ENCODE results near the gene DRD3.

Gene DRD3

GRCh38 chr3:114157321-114157720 is 21.5 kb downstream of the DRD3 start:
- no peak for DNase-seq (ENCODE audit: low read depth)
- TF ChIP-seq CTCF (conservative IDR thresholded peaks at IDR 0.05; ENCODE audit: low read depth, low read length): no peak
- H3K4me3 ChIP-seq (ENCODE audit: low read length): no peak overlapping the region

GRCh38 chr3:114155370-114155821 is 23.5 kb downstream of the DRD3 start:
- no peak for DNase-seq (ENCODE audit: low read depth)
- TF ChIP-seq CTCF (conservative IDR thresholded peaks at IDR 0.05; ENCODE audit: low read depth, low read length): peak; percentile 67
- H3K4me3 ChIP-seq (ENCODE audit: low read length): no peak overlapping the region

GRCh38 chr3:114154321-114154821 is 24.5 kb downstream of the DRD3 start:
- no peak overlapping the region for H3K4me3 ChIP-seq (ENCODE audit: low read length)
- no peak for DNase-seq (ENCODE audit: low read depth)
- TF ChIP-seq CTCF (conservative IDR thresholded peaks at IDR 0.05; ENCODE audit: low read depth, low read length): no peak

GRCh38 chr3:114152519-114153151 is 26.2 kb downstream of the DRD3 start:
- H3K4me3 ChIP-seq (ENCODE audit: low read length): peak overlapping the region; percentile 61
- TF ChIP-seq CTCF (conservative IDR thresholded peaks at IDR 0.05; ENCODE audit: low read depth, low read length): peak; percentile 94
- DNase-seq (ENCODE audit: low read depth): peak; percentile 33

GRCh38 chr3:114151091-114151490 is 27.8 kb downstream of the DRD3 start:
- DNase-seq (ENCODE audit: low read depth): no peak
- TF ChIP-seq CTCF (conservative IDR thresholded peaks at IDR 0.05; ENCODE audit: low read depth, low read length): no peak
- no peak overlapping the region for H3K4me3 ChIP-seq (ENCODE audit: low read length)

GRCh38 chr3:114147251-114147650 is 31.6 kb downstream of the DRD3 start:
- no peak for TF ChIP-seq CTCF (conservative IDR thresholded peaks at IDR 0.05; ENCODE audit: low read depth, low read length)
- no peak for DNase-seq (ENCODE audit: low read depth)

More at GRCh38 chr3:114147251-114147650, 31.6 kb downstream of the DRD3 start:
- no peak overlapping the region for H3K4me3 ChIP-seq (ENCODE audit: low read length)

All from retinal pigment epithelial cell (primary cell).